Right lobe of liver (tissue), 6 donors: ENCODE results near the gene DIP2C. TPM values are rescaled to one million over a fixed set of nuclear protein-coding genes. Genes with fewer than 3 reads are reported as not detected.

ENCODE experiments used
- ATAC-seq, 4 donors: fragments of 200-7000 bp; cut with Tn5 transposase; one replicate each; pipeline ENCODE4 v1.9.1; 2020; ENCODE audit warnings: mild to moderate bottlenecking in 4 of 4, moderate library complexity in 4 of 4
- DNase-seq, 3 donors: peaks; one replicate each; pipeline ENCODE4 v3.0.0-alpha.2; 2020
- H3K27ac ChIP-seq, 3 donors: fragments of 200-600 bp; one replicate each; pipeline ENCODE4 v1.8.0; 2022
- H3K27me3 ChIP-seq, 2 donors: fragments of 200-600 bp; one replicate each; pipeline ENCODE4 v1.8.0; 2022
- H3K36me3 ChIP-seq, 4 donors: fragments of 200-600 bp; sonication (generic) in 1 of 4; one replicate each; pipeline versions ENCODE4 v1.5.1 to v1.8.0; 2017 to 2022; ENCODE audit warnings: control low read depth in 1 of 4
- H3K4me1 ChIP-seq, 4 donors: fragments of 200-600 bp; sonication (generic) in 1 of 4; one replicate each; pipeline versions ENCODE4 v1.5.1 to v1.8.0; 2017 to 2022; ENCODE audit warnings: control low read depth in 1 of 4
- H3K4me3 ChIP-seq, 3 donors: fragments of 200-600 bp; one replicate each; pipeline ENCODE4 v1.8.0; 2022
- H3K9me3 ChIP-seq, 4 donors: fragments of 200-600 bp; sonication (generic) in 1 of 4; one replicate each; pipeline versions ENCODE4 v1.5.1 to v1.8.0; 2017 to 2022; ENCODE audit warnings: control low read depth in 1 of 4
- POLR2A ChIP-seq: fragments of 450-650 bp; IDR thresholded peaks from one replicate; pipeline ENCODE4 v1.6.1; 2017; ENCODE audit warnings: antibody characterized with exemption, mild to moderate bottlenecking
- WGBS: methylation state at CpG from one replicate; pipeline ENCODE4 v1.1.6; 2018; ENCODE audit warnings: low coverage, low lambda C conversion rate; ENCODE audit not compliant: insufficient coverage; ENCODE audit errors: missing lambda C conversion rate; 5-methylcytosine and 5-hydroxymethylcytosine counted together
- intact Hi-C, 2 donors: fragments of 100-400 bp; cut with DNase I; formaldehyde crosslinking; loops; one replicate each; pipeline versions ENCODE4 v1.11.2 to v1.14.1; 2022
- total RNA-seq, 6 experiments: library from RNA; depleted of rRNA in 2 of 6; stranded (reverse); fragments of >200 nt in 2 of 6; fragmentation: NEBNext Ultra II Directional in 3 of 6; extraction: Animal tissue kit (Norgen Biotek cat#: 25700) in 3 of 6; gene quantifications; one replicate each; pipeline versions ENCODE4 v1.1.0 to v1.2.4, GENCODE V29; 2016 to 2023
- TF ChIP-seq, protein P1 (sequence below), 4 donors: fragments of 200-600 bp in 3 of 4; fragments of 450-650 bp in 1 of 4; IDR thresholded peaks; one replicate each; pipeline versions ENCODE4 v1.5.1 to v1.8.0; 2016 to 2022; ENCODE audit warnings: antibody characterized with exemption in 4 of 4, mild to moderate bottlenecking in 2 of 4
- donor health status: DM: no; HTN: yes; CAD: no.
- donor health status: DM: no; HTN: no; CAD: no.
- donor health status: DM: no; HTN: no; CAD: no.
- donor health status: DM: no; HTN: yes; CAD: no.
- donor health status: DM: no; HTN: yes; CAD: no.

Gene DIP2C
- total RNA-seq, 6 experiments from 2014 or later, result 8.0 to 13.5 (median 11.7) TPM

DNA sequence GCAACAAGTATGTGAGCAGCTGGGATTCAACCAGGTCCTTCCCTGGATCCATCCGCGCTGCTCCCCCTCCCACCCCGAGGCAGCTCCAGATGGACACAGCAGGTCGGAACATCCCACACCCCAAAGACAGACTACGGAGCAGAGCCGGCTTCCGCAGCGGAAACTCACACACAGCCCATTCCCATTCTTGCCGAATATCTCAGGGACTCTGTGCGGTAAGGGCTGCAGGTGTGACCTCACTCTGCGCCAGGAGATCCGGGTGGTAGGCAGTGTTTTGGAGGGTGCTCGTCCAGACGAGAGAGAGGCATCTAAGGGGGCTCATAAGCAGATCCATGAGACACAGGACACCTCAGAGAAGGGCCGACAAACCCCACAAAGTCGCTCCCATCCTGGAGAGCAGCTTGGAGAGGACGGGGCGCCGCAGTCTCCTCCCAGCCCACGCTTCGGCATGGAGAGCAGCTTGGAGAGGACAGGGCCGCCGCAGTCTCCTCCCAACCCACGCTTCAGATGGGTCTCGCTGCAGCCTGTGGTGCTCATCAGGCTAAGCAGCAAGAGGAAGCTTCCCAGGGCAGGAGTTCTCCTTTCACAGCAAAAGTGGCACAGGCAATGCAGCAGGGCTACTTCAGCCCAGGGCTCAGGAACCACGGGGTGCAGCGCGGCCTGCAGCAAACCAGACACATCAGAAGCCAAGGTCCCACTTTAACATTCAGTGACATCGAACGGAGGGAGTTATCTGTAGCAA, 179.9 kb downstream of the DIP2C start:
- H3K9me3 ChIP-seq, result no peaks in the 10 kb centered on the region
- DNase-seq (no peak), ATAC-seq (no peak)
- no peak overlapping the region for H3K4me3 ChIP-seq
- whole genome bisulfite sequencing, result 92% methylated on average over 5 of the region's 30 CpGs
- peaks cover 0 to 9% (median 0%) of the 10 kb centered on the region in 4 donors for H3K4me1 ChIP-seq
- H3K27ac ChIP-seq, result no peak overlapping the region
- no peaks in the 10 kb centered on the region for H3K27me3 ChIP-seq
- no peaks in the 10 kb centered on the region for H3K36me3 ChIP-seq
- TF ChIP-seq, protein P1, sequence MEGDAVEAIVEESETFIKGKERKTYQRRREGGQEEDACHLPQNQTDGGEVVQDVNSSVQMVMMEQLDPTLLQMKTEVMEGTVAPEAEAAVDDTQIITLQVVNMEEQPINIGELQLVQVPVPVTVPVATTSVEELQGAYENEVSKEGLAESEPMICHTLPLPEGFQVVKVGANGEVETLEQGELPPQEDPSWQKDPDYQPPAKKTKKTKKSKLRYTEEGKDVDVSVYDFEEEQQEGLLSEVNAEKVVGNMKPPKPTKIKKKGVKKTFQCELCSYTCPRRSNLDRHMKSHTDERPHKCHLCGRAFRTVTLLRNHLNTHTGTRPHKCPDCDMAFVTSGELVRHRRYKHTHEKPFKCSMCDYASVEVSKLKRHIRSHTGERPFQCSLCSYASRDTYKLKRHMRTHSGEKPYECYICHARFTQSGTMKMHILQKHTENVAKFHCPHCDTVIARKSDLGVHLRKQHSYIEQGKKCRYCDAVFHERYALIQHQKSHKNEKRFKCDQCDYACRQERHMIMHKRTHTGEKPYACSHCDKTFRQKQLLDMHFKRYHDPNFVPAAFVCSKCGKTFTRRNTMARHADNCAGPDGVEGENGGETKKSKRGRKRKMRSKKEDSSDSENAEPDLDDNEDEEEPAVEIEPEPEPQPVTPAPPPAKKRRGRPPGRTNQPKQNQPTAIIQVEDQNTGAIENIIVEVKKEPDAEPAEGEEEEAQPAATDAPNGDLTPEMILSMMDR (IDR thresholded peaks at IDR 0.05), result no peak
- no peak for TF ChIP-seq POLR2A
- intact Hi-C loops, result loop anchor here (5.0 to 10.0 kb wide), 2 partner anchors 275 to 278 kb away; no protein-coding TSS in a partner anchor

DNA sequence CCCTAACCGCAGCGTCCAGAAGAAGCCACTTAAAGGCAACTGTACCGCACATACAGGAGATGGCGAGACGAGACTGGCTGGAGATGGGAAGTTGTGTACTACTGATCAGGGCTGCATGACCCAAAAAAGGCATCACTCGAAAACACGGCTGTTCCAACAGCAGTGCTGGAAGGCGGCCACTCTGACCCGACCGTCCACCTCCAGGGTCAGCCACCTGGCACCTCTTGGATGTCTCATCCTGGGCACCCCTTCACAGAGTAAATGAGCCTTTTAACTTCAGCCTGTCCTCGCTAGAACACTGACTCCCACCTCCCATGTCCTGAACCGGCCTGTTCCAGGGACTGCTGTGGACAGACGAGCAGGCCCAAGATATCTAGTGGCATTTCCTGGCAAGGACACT, 180.7 kb downstream of the DIP2C start:
- no peaks in the 10 kb centered on the region for H3K36me3 ChIP-seq
- no peaks in the 10 kb centered on the region for H3K9me3 ChIP-seq
- peaks cover 0 to 2% (median 0%) of the 10 kb centered on the region in 4 donors for H3K4me1 ChIP-seq
- 88% methylated on average over 9 of the region's 13 CpGs for WGBS
- ATAC-seq (no peak), DNase-seq (no peak)
- intact Hi-C loops, result loop anchor here in 1 of 2 donors (10.0 kb wide), 1 partner anchor 276 kb away; no protein-coding TSS in a partner anchor
- no peaks in the 10 kb centered on the region for H3K27me3 ChIP-seq
- H3K4me3 ChIP-seq, result no peak overlapping the region
- TF ChIP-seq POLR2A, result no peak
- TF ChIP-seq, protein P1 (IDR thresholded peaks at IDR 0.05), result no peak
- H3K27ac ChIP-seq, result no peak overlapping the region

DNA sequence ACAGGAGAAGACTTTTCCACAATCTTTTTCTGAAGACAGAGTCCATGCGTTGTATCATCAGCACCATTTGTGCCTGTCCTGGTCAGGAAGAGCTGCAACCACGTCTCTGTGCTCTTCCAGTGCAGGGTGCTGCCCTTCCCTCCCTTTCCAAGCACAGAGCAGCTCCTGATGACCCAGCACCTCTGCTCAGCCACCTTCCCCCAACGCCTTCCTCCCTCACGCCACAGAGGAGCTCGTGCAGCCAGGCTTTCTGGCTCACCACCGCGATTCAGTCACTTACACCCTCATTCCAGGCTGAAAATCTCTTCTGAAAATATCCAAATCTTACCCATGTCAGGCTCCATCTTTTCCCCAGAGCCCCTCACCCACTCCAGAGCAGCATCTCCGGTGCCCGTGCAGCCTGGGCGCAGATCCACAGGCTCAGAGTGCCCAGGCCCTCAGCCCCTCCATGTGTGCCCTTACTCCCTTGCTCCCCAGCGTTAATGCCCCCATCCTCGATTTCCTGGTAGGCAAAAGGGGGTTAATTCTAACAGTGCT, 181.5 kb downstream of the DIP2C start:
- Histone ChIP-seq H3K4me1 (no peaks in the 10 kb centered on the region), H3K27ac (no peak overlapping the region), H3K36me3 (no peaks in the 10 kb centered on the region), H3K27me3 (no peaks in the 10 kb centered on the region), H3K9me3 (no peaks in the 10 kb centered on the region), H3K4me3 (no peak overlapping the region)
- TF ChIP-seq, protein P1 (IDR thresholded peaks at IDR 0.05), result no peak
- no peak for TF ChIP-seq POLR2A
- 83% methylated on average over 12 of the region's 12 CpGs for WGBS
- intact Hi-C loops, result loop anchor here in 1 of 2 donors (10.0 kb wide), 1 partner anchor 277 kb away; no protein-coding TSS in a partner anchor
- ATAC-seq (no peak), DNase-seq (no peak)

DNA sequence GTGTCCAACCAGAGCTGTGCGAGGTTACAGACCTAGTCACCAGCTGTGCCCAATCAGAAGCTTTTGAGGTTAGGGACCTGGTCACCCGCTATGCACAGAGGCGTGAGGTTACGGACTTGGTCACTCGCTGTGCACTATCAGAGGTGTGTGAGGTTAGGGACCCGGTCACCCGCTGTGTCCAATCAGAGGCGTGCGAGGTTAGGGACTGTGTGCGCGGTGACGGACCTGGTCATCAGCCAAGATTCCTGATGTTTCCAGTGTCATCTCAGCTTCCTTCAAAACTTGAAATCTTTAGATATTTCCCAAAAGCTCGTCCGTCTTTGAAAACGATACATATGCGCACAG, 182.1 kb downstream of the DIP2C start:
- intact Hi-C loops, result loop anchor here in 1 of 2 donors (10.0 kb wide), 1 partner anchor 277 kb away; no protein-coding TSS in a partner anchor
- no peaks in the 10 kb centered on the region for H3K36me3 ChIP-seq
- H3K27me3 ChIP-seq, result no peaks in the 10 kb centered on the region
- no peaks in the 10 kb centered on the region for H3K9me3 ChIP-seq
- no peaks in the 10 kb centered on the region for H3K4me1 ChIP-seq
- no peak overlapping the region for H3K27ac ChIP-seq
- DNase-seq, result no peak
- H3K4me3 ChIP-seq, result no peak overlapping the region
- no peak for TF ChIP-seq POLR2A
- TF ChIP-seq, protein P1 (IDR thresholded peaks at IDR 0.05), result no peak
- no peak for ATAC-seq
- WGBS, result 95% methylated on average over 4 of the region's 16 CpGs
